Activated B cell treated with CpG ODN at 0.5 μM for 24 hours (primary cell): ENCODE results near the gene IL15RA. TPM values are rescaled to one million over a fixed set of nuclear protein-coding genes. Genes with fewer than 3 reads are reported as not detected.

Experiments used
- ATAC-seq: fragments of 200-7000 bp; cut with Tn5 transposase; one replicate; pipeline ENCODE4 v1.10.0; 2021; ENCODE audit warnings: low read depth, mild to moderate bottlenecking, moderate library complexity
- CTCF ChIA-PET: fragments of 350-600 bp; sonication (Branson Sonifier 250); formaldehyde crosslinking; loops from one replicate; lab custom pipeline; 2021; ENCODE audit warnings: antibody characterized with exemption; lab: Charles Lee
- POLR2A ChIA-PET: fragments of 350-600 bp; sonication (Branson Sonifier 250); formaldehyde crosslinking; loops from one replicate; lab custom pipeline; 2021; ENCODE audit warnings: antibody characterized with exemption; lab: Charles Lee
- DNase-seq: peaks from one replicate; pipeline ENCODE4 v3.0.0; 2022
- H3K27ac Mint-ChIP-seq: one replicate; pipeline ENCODE4 v1.8.0; 2020; ENCODE audit warnings: mixed read lengths
- H3K27me3 Mint-ChIP-seq: one replicate; pipeline ENCODE4 v1.8.0; 2021; ENCODE audit warnings: mixed read lengths
- H3K36me3 Mint-ChIP-seq: one replicate; pipeline ENCODE4 v1.8.0; 2021; ENCODE audit warnings: low read depth, mixed read lengths
- H3K4me1 Mint-ChIP-seq: one replicate; pipeline ENCODE4 v1.8.0; 2021; ENCODE audit warnings: mixed read lengths
- H3K4me3 Mint-ChIP-seq: one replicate; pipeline ENCODE4 v1.8.0; 2020; ENCODE audit warnings: mild to moderate bottlenecking, mixed read lengths
- H3K9me3 Mint-ChIP-seq: one replicate; pipeline ENCODE4 v1.8.0; 2020; ENCODE audit warnings: mixed read lengths
- intact Hi-C: fragments of 100-400 bp; cut with micrococcal nuclease; formaldehyde crosslinking; loops from one replicate; pipeline ENCODE4 v1.15.1; 2024
- total RNA-seq: library from RNA; stranded (reverse); gene quantifications from 2 replicates; pipeline ENCODE4 v1.2.3, GENCODE V29; 2022
- TF ChIP-seq, protein P1 (sequence below): fragments of 200-600 bp; IDR thresholded peaks from one replicate; pipeline ENCODE4 v1.8.0; 2022; ENCODE audit warnings: antibody characterized with exemption, mild to moderate bottlenecking

Gene IL15RA
- total RNA-seq, 1 donor from 2014 or later, result 19.1 TPM

DNA sequence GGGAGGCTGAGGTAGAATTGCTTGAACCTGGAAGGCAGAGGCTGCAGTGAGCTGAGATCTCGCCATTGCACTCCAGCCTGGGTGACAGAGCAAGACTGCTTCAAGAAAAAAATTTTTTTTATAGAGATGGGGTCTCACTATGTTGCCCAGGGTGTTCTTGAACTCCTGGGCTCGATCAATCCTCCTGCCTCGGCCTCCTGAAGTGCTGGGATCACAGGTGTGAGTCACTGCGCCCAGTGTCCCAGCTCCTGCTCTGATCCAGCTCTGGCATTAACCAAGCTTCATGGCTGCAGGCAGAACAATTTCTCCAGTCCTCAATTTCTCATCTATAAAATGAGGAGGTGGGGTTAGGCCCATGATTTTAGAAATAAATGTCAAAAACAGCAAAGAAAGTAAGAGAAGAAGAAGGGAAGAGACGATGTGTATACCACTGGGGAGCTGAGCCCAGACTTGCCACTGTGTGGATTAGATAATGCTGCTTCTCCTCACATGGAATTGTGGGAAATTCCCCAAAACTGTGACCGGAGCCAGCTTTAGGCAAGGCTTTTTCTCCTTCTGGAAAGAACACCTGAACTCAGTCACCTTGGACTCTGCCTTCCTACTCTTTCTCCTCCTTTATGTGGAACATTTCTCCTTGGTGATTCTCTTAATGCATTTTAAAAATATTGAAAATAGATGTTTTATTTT, 25.5 kb downstream of the IL15RA start:
- TF ChIP-seq, protein P1, sequence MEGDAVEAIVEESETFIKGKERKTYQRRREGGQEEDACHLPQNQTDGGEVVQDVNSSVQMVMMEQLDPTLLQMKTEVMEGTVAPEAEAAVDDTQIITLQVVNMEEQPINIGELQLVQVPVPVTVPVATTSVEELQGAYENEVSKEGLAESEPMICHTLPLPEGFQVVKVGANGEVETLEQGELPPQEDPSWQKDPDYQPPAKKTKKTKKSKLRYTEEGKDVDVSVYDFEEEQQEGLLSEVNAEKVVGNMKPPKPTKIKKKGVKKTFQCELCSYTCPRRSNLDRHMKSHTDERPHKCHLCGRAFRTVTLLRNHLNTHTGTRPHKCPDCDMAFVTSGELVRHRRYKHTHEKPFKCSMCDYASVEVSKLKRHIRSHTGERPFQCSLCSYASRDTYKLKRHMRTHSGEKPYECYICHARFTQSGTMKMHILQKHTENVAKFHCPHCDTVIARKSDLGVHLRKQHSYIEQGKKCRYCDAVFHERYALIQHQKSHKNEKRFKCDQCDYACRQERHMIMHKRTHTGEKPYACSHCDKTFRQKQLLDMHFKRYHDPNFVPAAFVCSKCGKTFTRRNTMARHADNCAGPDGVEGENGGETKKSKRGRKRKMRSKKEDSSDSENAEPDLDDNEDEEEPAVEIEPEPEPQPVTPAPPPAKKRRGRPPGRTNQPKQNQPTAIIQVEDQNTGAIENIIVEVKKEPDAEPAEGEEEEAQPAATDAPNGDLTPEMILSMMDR, result no peak
- H3K9me3 Mint-ChIP-seq, result no peaks in the 10 kb centered on the region
- intact Hi-C loops, result no loop called here
- no peak for DNase-seq
- ChIA-PET POLR2A (no interaction called here), CTCF (no interaction called here)
- ATAC-seq, result no peak
- no peaks in the 10 kb centered on the region for H3K4me1 Mint-ChIP-seq
- H3K36me3 Mint-ChIP-seq, result peaks cover 27% of the 10 kb centered on the region
- H3K4me3 Mint-ChIP-seq, result no peak overlapping the region
- no peak overlapping the region for H3K27ac Mint-ChIP-seq
- H3K27me3 Mint-ChIP-seq, result no peaks in the 10 kb centered on the region

DNA sequence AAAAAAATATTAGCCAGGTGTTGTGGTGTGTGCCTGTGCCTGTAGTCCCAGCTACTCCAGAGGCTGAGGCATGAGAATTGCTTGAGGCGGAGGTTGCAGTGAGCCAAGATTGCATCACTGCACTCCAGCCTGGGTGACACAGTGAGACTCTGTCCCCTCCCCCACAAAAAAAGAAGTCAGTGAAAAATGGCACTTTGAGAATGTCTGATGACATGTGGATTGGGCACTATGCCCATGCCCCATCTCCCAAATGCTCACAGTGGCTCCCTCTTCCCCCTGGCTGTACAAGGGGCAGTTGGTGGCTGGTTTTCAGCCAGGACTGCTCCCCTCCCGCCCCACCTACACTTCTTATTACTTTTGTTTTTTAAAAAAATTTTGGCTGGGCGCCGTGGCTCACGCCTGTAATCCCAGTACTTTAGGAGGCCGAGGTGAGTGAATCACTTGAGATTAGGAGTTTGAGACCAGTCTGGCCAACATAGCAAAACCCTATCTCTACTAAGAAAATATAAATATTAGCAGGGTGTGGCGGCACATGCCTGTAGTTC, 26.1 kb downstream of the IL15RA start:
- intact Hi-C loops, result no loop called here
- DNase-seq (no peak), ATAC-seq (no peak)
- Mint-ChIP-seq H3K36me3 (peaks cover 24% of the 10 kb centered on the region), H3K9me3 (no peaks in the 10 kb centered on the region), H3K27ac (no peak overlapping the region), H3K27me3 (no peaks in the 10 kb centered on the region), H3K4me1 (no peaks in the 10 kb centered on the region), H3K4me3 (no peak overlapping the region)
- CTCF ChIA-PET, result no interaction called here
- POLR2A ChIA-PET, result no interaction called here
- TF ChIP-seq, protein P1, result no peak

DNA sequence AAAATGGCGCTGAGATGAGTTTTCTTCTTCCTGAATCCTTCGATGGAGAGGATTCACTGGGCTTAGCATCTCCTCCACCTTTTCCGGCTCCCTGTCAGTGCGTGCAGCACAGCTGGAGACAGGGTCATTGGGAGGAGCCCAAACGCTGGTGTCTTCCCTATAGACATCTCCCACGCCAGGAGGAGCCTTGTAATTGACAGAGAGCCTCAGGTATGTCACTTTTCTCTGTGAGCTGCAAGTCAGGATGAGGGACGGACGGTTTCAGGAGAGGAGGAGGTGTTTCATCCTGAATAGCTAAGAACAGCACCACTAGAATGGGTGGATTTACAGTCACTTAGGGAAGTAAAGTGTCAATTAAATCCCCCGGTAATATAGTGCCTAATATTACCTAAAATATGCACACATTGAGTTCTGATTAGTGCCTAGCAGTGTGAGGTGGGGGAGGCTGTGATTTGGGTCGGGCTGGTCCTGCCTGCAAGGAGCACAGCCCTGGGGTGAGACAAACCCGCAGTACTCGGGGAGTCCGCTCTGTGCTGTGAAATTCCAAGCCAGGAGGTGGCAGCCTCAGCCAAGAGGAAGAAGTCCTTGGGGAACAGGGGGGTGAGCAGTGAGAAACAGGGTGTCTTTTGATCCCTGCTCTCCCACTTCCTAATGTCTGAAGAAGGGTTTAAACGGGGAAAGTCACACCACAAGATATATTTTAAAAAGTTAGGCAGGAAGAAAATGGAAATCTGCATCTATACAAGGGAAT, 28.2 kb downstream of the IL15RA start:
- DNase-seq (no peak), ATAC-seq (peak; percentile 49)
- TF ChIP-seq, protein P1, result no peak
- H3K9me3 Mint-ChIP-seq, result no peaks in the 10 kb centered on the region
- peaks cover 9% of the 10 kb centered on the region for H3K4me1 Mint-ChIP-seq
- H3K4me3 Mint-ChIP-seq, result no peak overlapping the region
- intact Hi-C loops, result loop anchor here (5.0 kb wide), 1 partner anchor 63 kb away; no protein-coding TSS in a partner anchor
- CTCF ChIA-PET, result interaction anchor here (1.1 kb wide), 1 partner anchor 10 kb away, joined by 3 read pairs; no protein-coding TSS in a partner anchor
- POLR2A ChIA-PET, result no interaction called here
- no peaks in the 10 kb centered on the region for H3K27me3 Mint-ChIP-seq
- H3K36me3 Mint-ChIP-seq, result peaks cover 20% of the 10 kb centered on the region
- H3K27ac Mint-ChIP-seq, result no peak overlapping the region

DNA sequence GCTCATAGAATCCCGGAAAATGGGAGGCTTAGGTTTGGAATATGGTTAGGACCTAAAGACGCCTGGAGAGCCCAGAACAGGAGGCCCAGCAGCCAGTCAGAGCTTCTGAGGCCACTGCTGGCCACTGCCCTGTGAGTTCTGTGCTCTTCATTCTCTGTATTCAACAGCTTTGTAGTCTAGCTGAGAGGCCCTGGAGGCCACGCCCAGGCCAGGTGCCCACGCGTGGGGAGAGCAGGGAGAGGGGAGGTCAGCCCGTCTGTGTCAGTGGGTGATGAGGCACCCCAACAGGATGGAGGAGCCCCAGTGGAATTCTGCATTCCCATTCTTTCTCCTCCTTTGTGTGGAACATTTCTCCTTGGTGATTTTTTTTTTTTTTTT, 29.1 kb downstream of the IL15RA start:
- CTCF ChIA-PET, result no interaction called here
- TF ChIP-seq, protein P1, result no peak

More for the DNA sequence above, 29.1 kb downstream of the IL15RA start:
- H3K4me1 Mint-ChIP-seq, result peaks cover 9% of the 10 kb centered on the region
- POLR2A ChIA-PET, result no interaction called here
- H3K9me3 Mint-ChIP-seq, result no peaks in the 10 kb centered on the region
- no peak for DNase-seq
- H3K36me3 Mint-ChIP-seq, result peaks cover 13% of the 10 kb centered on the region
- H3K27me3 Mint-ChIP-seq, result no peaks in the 10 kb centered on the region
- H3K27ac Mint-ChIP-seq, result no peak overlapping the region
- intact Hi-C loops, result loop anchor here (5.0 kb wide), 1 partner anchor 64 kb away; no protein-coding TSS in a partner anchor
- no peak for ATAC-seq
- H3K4me3 Mint-ChIP-seq, result no peak overlapping the region
